AG10803 (cell line): ENCODE measurements around the gene TADA1.
"Not testable (repeated sequence)": the region's sequence is repeated elsewhere in the genome, so short reads cannot be mapped to it uniquely, and the experiment has no call there.

ENCODE experiments used
- DNase-seq: peaks from one replicate; pipeline ENCODE4 v3.0.0; 2010; ENCODE audit warnings: low read depth
- H3K4me3 ChIP-seq: 2 replicates; pipeline ENCODE4 v1.5.1; 2011; ENCODE audit warnings: mild to moderate bottlenecking, low read length, control low read depth
- TF ChIP-seq, protein P1 (sequence below): conservative IDR thresholded peaks from 2 replicates; pipeline ENCODE4 v1.5.1; 2011; ENCODE audit warnings: mild to moderate bottlenecking, low read length, control low read depth, inconsistent platforms

The TADA1 gene

DNA sequence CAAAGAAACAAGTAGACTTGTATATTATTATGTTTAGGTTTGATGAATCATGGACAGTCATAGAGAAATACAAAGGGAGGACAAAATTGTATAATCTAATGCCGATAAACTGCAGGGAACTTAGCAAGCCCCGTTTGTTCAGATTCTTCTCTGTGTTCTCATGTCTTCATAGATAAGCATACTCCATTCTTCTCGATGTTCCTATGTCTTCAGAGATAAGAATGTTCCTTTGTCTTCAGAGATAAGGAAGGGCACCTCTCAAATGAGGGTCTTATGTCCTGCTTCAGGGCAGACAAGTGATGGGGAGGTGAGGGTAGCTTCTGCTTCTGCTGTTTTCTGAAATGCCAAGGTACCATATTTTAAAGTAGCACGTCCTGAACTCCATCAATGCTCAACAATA lies 19.7 kb upstream of the TADA1 start:
- H3K4me3 ChIP-seq = no peak overlapping the region
- TF ChIP-seq, protein P1, sequence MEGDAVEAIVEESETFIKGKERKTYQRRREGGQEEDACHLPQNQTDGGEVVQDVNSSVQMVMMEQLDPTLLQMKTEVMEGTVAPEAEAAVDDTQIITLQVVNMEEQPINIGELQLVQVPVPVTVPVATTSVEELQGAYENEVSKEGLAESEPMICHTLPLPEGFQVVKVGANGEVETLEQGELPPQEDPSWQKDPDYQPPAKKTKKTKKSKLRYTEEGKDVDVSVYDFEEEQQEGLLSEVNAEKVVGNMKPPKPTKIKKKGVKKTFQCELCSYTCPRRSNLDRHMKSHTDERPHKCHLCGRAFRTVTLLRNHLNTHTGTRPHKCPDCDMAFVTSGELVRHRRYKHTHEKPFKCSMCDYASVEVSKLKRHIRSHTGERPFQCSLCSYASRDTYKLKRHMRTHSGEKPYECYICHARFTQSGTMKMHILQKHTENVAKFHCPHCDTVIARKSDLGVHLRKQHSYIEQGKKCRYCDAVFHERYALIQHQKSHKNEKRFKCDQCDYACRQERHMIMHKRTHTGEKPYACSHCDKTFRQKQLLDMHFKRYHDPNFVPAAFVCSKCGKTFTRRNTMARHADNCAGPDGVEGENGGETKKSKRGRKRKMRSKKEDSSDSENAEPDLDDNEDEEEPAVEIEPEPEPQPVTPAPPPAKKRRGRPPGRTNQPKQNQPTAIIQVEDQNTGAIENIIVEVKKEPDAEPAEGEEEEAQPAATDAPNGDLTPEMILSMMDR = no peak
- no peak for DNase-seq

DNA sequence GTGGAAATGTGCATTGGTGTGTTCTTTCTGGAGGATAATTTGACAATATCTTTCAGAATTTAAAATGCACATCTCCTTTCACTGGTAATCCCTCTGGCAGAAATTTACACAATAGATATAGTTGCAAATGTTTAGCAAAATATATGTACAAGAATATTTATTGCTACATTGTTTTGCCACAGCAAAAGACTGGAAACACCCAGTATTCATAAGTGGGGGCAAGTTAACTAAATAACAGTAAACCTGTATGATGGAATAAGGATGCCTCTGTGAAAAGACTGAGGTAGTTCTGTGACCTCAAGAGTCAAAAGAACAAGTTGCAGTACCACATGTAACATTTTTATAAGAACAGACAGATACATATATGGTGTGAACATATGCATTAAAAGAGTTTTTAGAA lies 13.7 kb upstream of the TADA1 start:
- no peak for DNase-seq
- TF ChIP-seq, protein P1 = no peak
- H3K4me3 ChIP-seq = no peak overlapping the region

DNA sequence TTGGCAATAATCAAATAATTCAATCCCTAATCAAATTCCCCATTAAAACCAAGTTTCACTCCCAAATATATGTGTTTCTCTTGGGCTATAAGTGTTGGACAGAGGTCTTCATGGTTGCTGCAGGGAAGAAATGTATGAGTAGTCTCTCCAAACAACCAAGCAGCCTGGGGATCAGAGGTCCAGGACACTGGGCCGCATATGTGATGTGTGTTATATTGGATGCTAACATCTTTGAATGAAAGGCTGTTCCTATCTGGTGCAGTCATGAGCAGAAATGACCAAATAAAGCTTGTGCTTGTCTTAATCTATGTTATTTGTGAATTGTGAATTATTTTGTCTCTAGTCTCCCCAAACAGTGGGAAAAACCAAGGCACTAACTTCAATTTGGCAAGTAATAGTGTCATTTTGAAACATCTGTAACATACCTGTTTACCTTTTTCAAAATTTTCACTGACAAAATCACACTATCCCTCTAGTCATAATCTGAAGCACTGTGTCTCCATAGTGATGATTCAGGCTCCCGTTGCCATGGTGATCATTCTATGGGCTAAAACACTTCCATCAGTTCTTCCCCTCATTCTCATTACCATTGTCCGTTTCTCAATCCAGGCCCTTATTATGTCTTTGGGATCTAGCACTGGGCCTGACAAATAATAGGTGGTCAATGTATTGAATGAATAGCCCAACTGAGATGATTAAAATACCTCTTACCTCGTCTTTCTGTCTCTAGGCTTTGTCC lies 12.5 kb upstream of the TADA1 start:
- TF ChIP-seq, protein P1 = no peak
- DNase-seq = no peak
- no peak overlapping the region for H3K4me3 ChIP-seq

DNA sequence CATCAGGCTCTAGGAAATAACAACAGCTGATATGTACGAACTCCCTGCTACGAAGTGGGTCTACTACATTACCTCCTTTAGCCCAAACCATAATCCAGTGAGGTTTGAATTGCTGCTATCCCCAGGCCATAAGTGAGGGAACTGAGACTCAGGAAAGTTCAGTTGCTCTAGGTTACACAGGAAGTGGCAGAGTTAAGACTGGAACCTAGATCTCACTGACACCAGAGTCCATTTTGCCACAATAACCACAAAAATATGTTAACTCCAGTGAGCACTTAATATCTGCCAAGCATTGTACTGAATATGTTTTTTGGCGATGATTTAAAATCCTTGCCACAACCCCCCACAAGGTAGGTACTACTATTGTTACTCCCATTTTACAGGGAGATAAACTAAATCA lies 8.9 kb upstream of the TADA1 start:
- no peak overlapping the region for H3K4me3 ChIP-seq
- no peak for DNase-seq
- TF ChIP-seq, protein P1 = no peak

DNA sequence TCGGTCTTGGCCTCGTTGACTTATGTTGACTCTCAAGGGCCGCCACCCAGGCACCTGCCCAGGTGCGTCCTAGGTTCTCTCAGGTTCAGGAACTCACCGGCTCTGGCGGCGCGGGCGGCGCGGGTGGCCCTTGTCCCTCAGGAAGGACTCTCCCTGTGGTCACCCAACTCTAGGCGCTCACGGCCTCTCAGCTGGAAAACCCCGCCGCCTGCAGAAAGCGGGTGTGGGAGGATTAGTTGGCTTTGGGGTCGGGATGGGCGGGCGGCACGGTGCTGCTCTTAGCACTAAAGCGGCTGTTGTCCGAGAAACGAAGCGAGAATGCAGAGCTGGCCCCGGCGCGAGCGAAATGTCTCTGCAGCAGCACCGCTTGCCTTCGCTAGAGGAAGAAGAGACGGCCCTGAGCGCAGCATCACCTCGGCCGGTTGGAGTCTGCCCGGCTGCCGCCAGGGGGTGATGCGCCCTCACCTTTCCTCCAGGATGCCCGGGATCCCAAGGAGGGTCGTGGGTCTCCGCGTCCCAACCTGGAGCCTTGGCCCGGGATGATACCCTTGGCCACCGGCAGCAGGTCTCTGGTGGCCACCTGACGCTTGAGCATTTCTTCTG lies 8.1 kb upstream of the TADA1 start:
- no peak overlapping the region for H3K4me3 ChIP-seq
- DNase-seq = peak; percentile 28
- TF ChIP-seq, protein P1 = peak; percentile 59

DNA sequence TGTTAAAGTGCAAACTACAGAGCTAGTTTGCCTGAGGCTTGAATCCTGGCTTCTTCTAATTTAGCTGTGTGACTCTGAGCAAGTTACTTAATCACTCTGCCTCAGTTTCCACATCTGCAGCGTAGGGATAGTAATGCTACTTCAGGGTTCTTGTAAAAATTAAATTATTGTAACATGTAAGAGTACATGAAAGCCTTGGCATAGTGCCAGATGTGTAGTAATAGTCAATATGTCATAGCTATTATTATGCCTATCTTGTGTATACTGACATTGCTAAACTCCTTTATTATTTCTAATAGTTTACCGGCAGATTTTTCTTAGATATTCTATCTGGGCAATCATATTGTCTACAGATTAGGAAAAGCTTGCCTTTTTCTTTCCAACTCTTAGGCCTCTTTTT lies 6.8 kb upstream of the TADA1 start:
- DNase-seq = no peak
- H3K4me3 ChIP-seq = no peak overlapping the region
- TF ChIP-seq, protein P1 = no peak

DNA sequence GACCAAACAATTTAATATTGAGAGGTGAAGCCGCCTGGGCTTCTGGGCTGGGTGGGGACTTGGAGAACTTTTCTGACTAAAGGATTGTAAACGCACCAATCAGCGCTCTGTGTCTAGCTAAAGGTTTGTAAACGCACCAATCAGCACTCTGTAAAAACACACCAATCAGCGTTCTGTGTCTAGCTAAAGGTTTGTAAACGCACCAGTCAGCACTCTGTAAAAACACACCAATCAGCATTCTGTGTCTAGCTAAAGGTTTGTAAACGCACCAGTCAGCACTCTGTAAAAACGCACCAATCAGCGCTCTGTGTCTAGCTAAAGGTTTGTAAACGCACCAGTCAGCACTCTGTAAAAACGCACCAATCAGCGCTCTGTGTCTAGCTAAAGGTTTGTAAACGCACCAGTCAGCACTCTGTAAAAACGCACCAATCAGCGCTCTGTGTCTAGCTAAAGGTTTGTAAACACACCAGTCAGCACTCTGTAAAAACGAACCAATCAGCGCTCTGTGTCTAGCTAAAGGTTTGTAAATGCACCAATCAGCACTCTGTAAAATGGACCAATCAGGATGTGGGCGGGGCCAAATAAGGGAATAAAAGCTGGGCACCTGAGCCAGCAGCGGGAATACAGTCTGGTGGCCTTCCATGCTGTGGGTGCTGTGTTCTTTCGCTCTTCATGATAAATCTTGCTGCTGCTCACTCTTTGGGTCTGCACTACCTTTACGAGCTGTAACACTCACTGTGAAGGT lies 2.3 kb upstream of the TADA1 start:
- H3K4me3 ChIP-seq, DNase-seq: not testable (repeated sequence)
